Measurements from ENCODE around the gene DNAH9.

DNAH9 gene

GRCh38 chr17:11803231-11803969 lies 205.1 kb downstream of the DNAH9 start:
- Histone ChIP-seq H2BK120ac (ENCODE audit: low read depth, low read length) (no peak overlapping the region), H2AK5ac (ENCODE audit: low read length) (no peak overlapping the region), H3K27me3 (ENCODE audit: insufficient read depth, low read length, poor library complexity) (no peaks in the 10 kb centered on the region), H2BK5ac (ENCODE audit: low read length) (no peak overlapping the region), H2BK15ac (replicated peaks; ENCODE audit: low read depth) (no peak overlapping the region), H3K79me2 (ENCODE audit: control insufficient read depth, insufficient read depth, low read length) (no peaks in the 10 kb centered on the region), H3K23ac (ENCODE audit: low read length) (no peak overlapping the region), H3K36me3 (ENCODE audit: control insufficient read depth, insufficient read depth, low read length) (no peaks in the 10 kb centered on the region), H3K9ac (ENCODE audit: low read length) (no peak overlapping the region), H3K4me1 (ENCODE audit: control insufficient read depth, low read depth, low read length) (no peaks in the 10 kb centered on the region), H3K4ac (ENCODE audit: low read depth, low read length) (no peak overlapping the region), H4K8ac (ENCODE audit: low read depth, low read length) (no peak overlapping the region), H3K79me1 (ENCODE audit: low read length) (no peaks in the 10 kb centered on the region), H4K5ac (ENCODE audit: low read length) (no peak overlapping the region), H3K4me3 (ENCODE audit: low read length) (no peak overlapping the region), H3K27ac (ENCODE audit: low read depth, low read length) (no peak overlapping the region), H3K4me2 (ENCODE audit: low read length) (no peak overlapping the region), H3K56ac (ENCODE audit: low read length) (no peak overlapping the region), H3K18ac (ENCODE audit: low read length) (no peak overlapping the region)
- DNase-seq: peak; percentile 7
- 100% methylated on average over 1 of the region's 9 CpGs for WGBS (ENCODE audit: extremely low coverage, insufficient coverage, low lambda C conversion rate)

DNA sequence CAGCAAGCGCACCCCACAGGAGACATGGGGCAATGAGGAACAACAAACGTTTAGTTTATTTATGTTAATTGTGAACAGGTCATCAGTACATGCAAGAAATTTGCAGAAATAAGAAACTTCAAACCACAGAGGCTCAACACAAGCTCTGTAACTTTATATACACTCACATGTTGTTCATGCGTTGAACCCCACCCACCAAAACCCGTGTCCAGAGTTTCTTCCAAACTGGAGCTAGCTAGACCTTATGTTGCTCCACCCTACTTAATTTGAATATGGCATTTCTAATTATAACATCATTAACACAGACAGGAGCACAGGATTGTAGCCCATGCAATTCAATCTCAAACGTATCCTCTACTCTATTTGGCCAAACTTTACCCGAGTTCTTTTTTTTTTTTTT lies 206.9 kb downstream of the DNAH9 start:
- Histone ChIP-seq H3K4me3 (ENCODE audit: low read length) (no peak overlapping the region), H3K18ac (ENCODE audit: low read length) (no peak overlapping the region), H4K8ac (ENCODE audit: low read depth, low read length) (no peak overlapping the region), H2BK120ac (ENCODE audit: low read depth, low read length) (no peak overlapping the region), H3K36me3 (ENCODE audit: control insufficient read depth, insufficient read depth, low read length) (no peaks in the 10 kb centered on the region), H3K79me1 (ENCODE audit: low read length) (no peaks in the 10 kb centered on the region), H3K27me3 (ENCODE audit: insufficient read depth, low read length, poor library complexity) (no peaks in the 10 kb centered on the region), H3K23ac (ENCODE audit: low read length) (no peak overlapping the region), H2AK5ac (ENCODE audit: low read length) (no peak overlapping the region), H3K4ac (ENCODE audit: low read depth, low read length) (no peak overlapping the region), H3K27ac (ENCODE audit: low read depth, low read length) (no peak overlapping the region), H3K4me2 (ENCODE audit: low read length) (no peak overlapping the region), H3K9ac (ENCODE audit: low read length) (no peak overlapping the region), H2BK5ac (ENCODE audit: low read length) (no peak overlapping the region), H3K4me1 (ENCODE audit: control insufficient read depth, low read depth, low read length) (no peaks in the 10 kb centered on the region), H2BK15ac (replicated peaks; ENCODE audit: low read depth) (no peak overlapping the region), H3K56ac (ENCODE audit: low read length) (no peak overlapping the region), H4K5ac (ENCODE audit: low read length) (no peak overlapping the region), H3K79me2 (ENCODE audit: control insufficient read depth, insufficient read depth, low read length) (no peaks in the 10 kb centered on the region)
- WGBS (ENCODE audit: extremely low coverage, insufficient coverage, low lambda C conversion rate): no CpG with 5 or more reads among the region's 6 CpGs
- DNase-seq: no peak

GRCh38 chr17:11805952-11806351 lies 207.7 kb downstream of the DNAH9 start:
- Histone ChIP-seq H2BK120ac (ENCODE audit: low read depth, low read length) (no peak overlapping the region), H4K8ac (ENCODE audit: low read depth, low read length) (no peak overlapping the region), H3K4me3 (ENCODE audit: low read length) (no peak overlapping the region), H2BK15ac (replicated peaks; ENCODE audit: low read depth) (no peak overlapping the region), H3K23ac (ENCODE audit: low read length) (no peak overlapping the region), H3K27ac (ENCODE audit: low read depth, low read length) (no peak overlapping the region), H3K4me2 (ENCODE audit: low read length) (no peak overlapping the region), H4K5ac (ENCODE audit: low read length) (no peak overlapping the region), H2AK5ac (ENCODE audit: low read length) (no peak overlapping the region), H3K18ac (ENCODE audit: low read length) (no peak overlapping the region), H3K4ac (ENCODE audit: low read depth, low read length) (no peak overlapping the region), H3K4me1 (ENCODE audit: control insufficient read depth, low read depth, low read length) (no peaks in the 10 kb centered on the region), H3K56ac (ENCODE audit: low read length) (no peak overlapping the region), H2BK5ac (ENCODE audit: low read length) (no peak overlapping the region), H3K79me1 (ENCODE audit: low read length) (no peaks in the 10 kb centered on the region), H3K36me3 (ENCODE audit: control insufficient read depth, insufficient read depth, low read length) (no peaks in the 10 kb centered on the region), H3K27me3 (ENCODE audit: insufficient read depth, low read length, poor library complexity) (no peaks in the 10 kb centered on the region), H3K9ac (ENCODE audit: low read length) (no peak overlapping the region), H3K79me2 (ENCODE audit: control insufficient read depth, insufficient read depth, low read length) (no peaks in the 10 kb centered on the region)
- WGBS (ENCODE audit: extremely low coverage, insufficient coverage, low lambda C conversion rate): no CpG with 5 or more reads among the region's 7 CpGs
- no peak for DNase-seq

GRCh38 chr17:11807606-11808005 lies 209.3 kb downstream of the DNAH9 start:
- Histone ChIP-seq H2AK5ac (ENCODE audit: low read length) (no peak overlapping the region), H2BK120ac (ENCODE audit: low read depth, low read length) (no peak overlapping the region), H3K56ac (ENCODE audit: low read length) (no peak overlapping the region), H3K79me2 (ENCODE audit: control insufficient read depth, insufficient read depth, low read length) (no peaks in the 10 kb centered on the region), H2BK5ac (ENCODE audit: low read length) (no peak overlapping the region), H2BK15ac (replicated peaks; ENCODE audit: low read depth) (no peak overlapping the region), H3K4me1 (ENCODE audit: control insufficient read depth, low read depth, low read length) (no peaks in the 10 kb centered on the region), H3K36me3 (ENCODE audit: control insufficient read depth, insufficient read depth, low read length) (no peaks in the 10 kb centered on the region), H3K18ac (ENCODE audit: low read length) (no peak overlapping the region), H4K5ac (ENCODE audit: low read length) (no peak overlapping the region), H3K27ac (ENCODE audit: low read depth, low read length) (no peak overlapping the region), H3K27me3 (ENCODE audit: insufficient read depth, low read length, poor library complexity) (no peaks in the 10 kb centered on the region), H4K8ac (ENCODE audit: low read depth, low read length) (no peak overlapping the region), H3K4ac (ENCODE audit: low read depth, low read length) (no peak overlapping the region), H3K9ac (ENCODE audit: low read length) (no peak overlapping the region), H3K23ac (ENCODE audit: low read length) (no peak overlapping the region), H3K79me1 (ENCODE audit: low read length) (no peaks in the 10 kb centered on the region), H3K4me3 (ENCODE audit: low read length) (no peak overlapping the region), H3K4me2 (ENCODE audit: low read length) (no peak overlapping the region)
- no peak for DNase-seq
- WGBS (ENCODE audit: extremely low coverage, insufficient coverage, low lambda C conversion rate): no CpG with 5 or more reads among the region's 7 CpGs

DNA sequence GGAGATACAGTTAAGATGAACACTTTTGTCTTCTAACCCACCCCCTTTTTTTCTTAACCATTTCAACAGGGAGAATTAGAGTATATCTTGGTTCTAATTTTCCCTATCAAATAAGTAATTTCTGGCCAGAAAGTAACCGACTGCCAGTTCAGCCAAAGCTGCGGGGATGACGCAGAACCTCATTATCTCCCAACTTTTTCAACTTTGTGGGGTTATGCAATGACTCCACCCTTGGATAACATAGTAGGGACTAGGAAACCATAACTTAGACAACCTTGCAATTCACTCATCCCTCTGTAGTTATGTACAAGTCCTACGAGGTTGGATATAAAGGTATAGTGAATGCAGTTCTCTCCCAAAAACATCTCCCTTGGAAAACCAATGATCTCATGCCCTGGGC lies 215.0 kb downstream of the DNAH9 start:
- DNase-seq: no peak
- no CpG with 5 or more reads among the region's 4 CpGs for WGBS (ENCODE audit: extremely low coverage, insufficient coverage, low lambda C conversion rate)
- no peak overlapping the region for H4K5ac ChIP-seq (ENCODE audit: low read length)
- H3K18ac ChIP-seq (ENCODE audit: low read length): no peak overlapping the region
- H2BK120ac ChIP-seq (ENCODE audit: low read depth, low read length): no peak overlapping the region
- no peak overlapping the region for H2BK15ac ChIP-seq (replicated peaks; ENCODE audit: low read depth)
- H3K4me1 ChIP-seq (ENCODE audit: control insufficient read depth, low read depth, low read length): no peaks in the 10 kb centered on the region
- no peak overlapping the region for H3K4ac ChIP-seq (ENCODE audit: low read depth, low read length)
- H3K4me2 ChIP-seq (ENCODE audit: low read length): no peak overlapping the region
- no peak overlapping the region for H3K23ac ChIP-seq (ENCODE audit: low read length)
- H3K36me3 ChIP-seq (ENCODE audit: control insufficient read depth, insufficient read depth, low read length): no peaks in the 10 kb centered on the region
- no peak overlapping the region for H3K27ac ChIP-seq (ENCODE audit: low read depth, low read length)
- H4K8ac ChIP-seq (ENCODE audit: low read depth, low read length): no peak overlapping the region
- H3K79me2 ChIP-seq (ENCODE audit: control insufficient read depth, insufficient read depth, low read length): no peaks in the 10 kb centered on the region
- no peak overlapping the region for H3K56ac ChIP-seq (ENCODE audit: low read length)
- no peak overlapping the region for H2BK5ac ChIP-seq (ENCODE audit: low read length)
- H3K79me1 ChIP-seq (ENCODE audit: low read length): no peaks in the 10 kb centered on the region
- H3K9ac ChIP-seq (ENCODE audit: low read length): no peak overlapping the region
- no peak overlapping the region for H2AK5ac ChIP-seq (ENCODE audit: low read length)
- H3K4me3 ChIP-seq (ENCODE audit: low read length): no peak overlapping the region
- H3K27me3 ChIP-seq (ENCODE audit: insufficient read depth, low read length, poor library complexity): no peaks in the 10 kb centered on the region

- Histone ChIP-seq H4K8ac (ENCODE audit: low read depth, low read length) (no peak overlapping the region), H3K9ac (ENCODE audit: low read length) (no peak overlapping the region), H4K5ac (ENCODE audit: low read length) (no peak overlapping the region), H2AK5ac (ENCODE audit: low read length) (no peak overlapping the region), H3K36me3 (ENCODE audit: control insufficient read depth, insufficient read depth, low read length) (no peaks in the 10 kb centered on the region), H3K56ac (ENCODE audit: low read length) (no peak overlapping the region), H3K79me2 (ENCODE audit: control insufficient read depth, insufficient read depth, low read length) (no peaks in the 10 kb centered on the region), H2BK15ac (replicated peaks; ENCODE audit: low read depth) (no peak overlapping the region), H3K4me3 (ENCODE audit: low read length) (no peak overlapping the region), H3K18ac (ENCODE audit: low read length) (no peak overlapping the region), H3K4ac (ENCODE audit: low read depth, low read length) (no peak overlapping the region), H2BK5ac (ENCODE audit: low read length) (no peak overlapping the region), H3K27me3 (ENCODE audit: insufficient read depth, low read length, poor library complexity) (no peaks in the 10 kb centered on the region), H3K27ac (ENCODE audit: low read depth, low read length) (no peak overlapping the region), H2BK120ac (ENCODE audit: low read depth, low read length) (no peak overlapping the region), H3K4me1 (ENCODE audit: control insufficient read depth, low read depth, low read length) (no peaks in the 10 kb centered on the region), H3K79me1 (ENCODE audit: low read length) (no peaks in the 10 kb centered on the region), H3K4me2 (ENCODE audit: low read length) (no peak overlapping the region), H3K23ac (ENCODE audit: low read length) (no peak overlapping the region)
- no peak for DNase-seq
Measured at GRCh38 chr17:11813871-11814270, 215.6 kb downstream of the DNAH9 start.

Data from mesendoderm (in vitro differentiated cells).